ENCODE data around the gene GXYLT2.
A peak's percentile ranks its signal among the peaks of the same experiment; 100 is the strongest.
"Not testable (repeated sequence)": the region's sequence is repeated elsewhere in the genome, so short reads cannot be mapped to it uniquely, and the experiment has no call there.

The GXYLT2 gene

GRCh38 chr3:72973786-72974185 is 85.9 kb downstream of the GXYLT2 start:
- no peak for DNase-seq (ENCODE audit: low read depth)

- no peak for DNase-seq (ENCODE audit: low read depth)
Observed at GRCh38 chr3:72974956-72975355, 87.1 kb downstream of the GXYLT2 start.

DNA sequence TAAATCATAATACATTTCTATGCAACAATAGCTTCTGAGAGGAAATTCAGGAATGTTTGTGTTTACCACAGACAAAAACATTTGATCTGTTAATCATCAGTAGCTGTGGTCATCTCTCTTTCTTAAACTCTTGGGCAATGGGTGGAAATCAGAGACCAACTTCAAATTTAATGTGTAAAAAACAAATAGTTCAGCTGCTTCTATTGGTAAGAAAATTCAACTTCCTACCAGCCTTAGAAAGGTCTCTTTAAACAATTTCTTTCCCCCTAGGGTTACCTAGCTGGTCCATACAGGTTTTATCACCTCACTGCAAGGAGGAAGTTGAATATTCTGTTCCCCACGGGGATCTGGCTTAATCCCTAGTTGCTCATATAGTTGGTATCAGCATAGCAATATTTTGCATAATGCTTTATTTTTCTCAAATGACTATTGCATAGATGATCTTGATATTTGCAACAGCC is 88.5 kb downstream of the GXYLT2 start:
- no peak for DNase-seq (ENCODE audit: low read depth)

GRCh38 chr3:72977060-72977808 is 89.4 kb downstream of the GXYLT2 start:
- DNase-seq (ENCODE audit: low read depth) = no peak

- DNase-seq (ENCODE audit: low read depth) = no peak
Observed at GRCh38 chr3:72982609-72983366, 94.9 kb downstream of the GXYLT2 start.

- DNase-seq (ENCODE audit: low read depth) = no peak
Observed at GRCh38 chr3:72985576-72985975, 97.7 kb downstream of the GXYLT2 start.

GRCh38 chr3:72990701-72991395 is 103.0 kb downstream of the GXYLT2 start:
- DNase-seq (ENCODE audit: low read depth) = no peak

- no peak for DNase-seq (ENCODE audit: low read depth)
Observed at GRCh38 chr3:72991522-72991921, 103.7 kb downstream of the GXYLT2 start.

DNA sequence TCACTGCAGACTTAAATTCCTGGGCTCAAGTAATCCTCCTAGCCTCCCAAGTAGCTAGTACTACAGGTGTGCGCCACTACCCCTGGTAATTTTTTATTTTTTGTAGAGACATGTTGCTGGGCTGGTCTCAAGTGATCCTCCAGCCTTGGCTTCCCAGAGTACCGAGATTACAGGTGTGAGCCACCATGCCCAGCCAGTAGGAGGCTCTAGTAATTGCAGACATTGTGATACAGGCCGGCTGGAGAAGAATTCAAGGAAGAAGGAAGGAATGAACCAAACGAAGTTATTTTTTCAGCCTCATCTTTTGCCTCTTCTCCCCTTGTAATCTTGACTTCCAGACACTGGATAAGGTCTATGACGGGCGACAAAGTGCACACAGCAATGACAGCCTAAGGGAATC is 105.5 kb downstream of the GXYLT2 start:
- no peak for DNase-seq (ENCODE audit: low read depth)

GRCh38 chr3:72995337-72995736 is 107.5 kb downstream of the GXYLT2 start:
- DNase-seq (ENCODE audit: low read depth) = no peak

DNA sequence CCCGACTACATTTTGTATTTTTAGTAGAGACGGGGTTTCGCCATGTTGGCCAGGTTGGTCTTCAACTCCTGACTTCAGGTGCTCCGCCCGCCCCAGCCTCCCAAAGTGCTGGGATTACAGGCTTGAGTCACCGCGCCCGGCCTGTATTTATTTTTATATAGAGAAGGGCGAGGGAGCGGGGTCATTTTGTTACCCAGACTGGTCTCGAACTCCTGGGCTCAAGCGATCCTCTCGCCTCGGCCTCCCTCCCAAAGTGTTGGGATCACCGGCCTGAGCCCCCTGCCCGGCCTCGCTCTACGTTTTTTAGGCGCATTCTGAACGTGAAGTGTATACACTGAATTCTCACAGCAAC is 108.3 kb downstream of the GXYLT2 start:
- DNase-seq (ENCODE audit: low read depth) = no peak

- DNase-seq (ENCODE audit: low read depth) = peak; percentile 76
Observed at GRCh38 chr3:72996473-72997333, 108.9 kb downstream of the GXYLT2 start, which contains the start of gene PPP4R2. Gene PPP4R2, plus strand, starts transcription at chr3:72996811. Its CDS starts 227 bp downstream, at chr3:72997038.

DNA sequence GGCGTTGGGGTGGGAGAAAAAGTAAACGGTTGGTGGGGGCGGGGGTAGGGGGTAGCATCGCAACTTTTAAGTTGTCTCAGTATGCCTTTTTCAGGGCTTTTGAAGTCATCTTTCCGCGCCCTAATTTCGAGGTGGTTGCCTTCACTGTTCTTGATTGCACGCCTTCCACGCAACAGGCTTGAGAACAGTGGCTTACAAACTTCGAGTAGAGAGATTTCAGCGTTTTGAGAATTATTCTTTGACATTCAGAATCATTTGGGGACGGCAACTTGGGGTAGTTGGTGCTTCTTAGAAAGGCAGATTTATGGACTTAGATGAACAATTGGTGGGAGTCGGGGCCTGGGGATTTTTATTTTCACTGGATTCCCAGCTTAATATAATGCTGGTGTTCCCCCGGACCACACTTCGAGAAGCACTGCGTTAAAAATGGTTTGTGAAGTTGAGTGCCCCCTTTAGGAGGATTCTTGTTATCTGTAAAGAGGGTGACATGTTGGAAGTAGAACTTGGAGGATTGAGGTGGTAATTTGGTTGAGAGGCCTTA is 109.6 kb downstream of the GXYLT2 start:
- peak; percentile 11 for DNase-seq (ENCODE audit: low read depth)

- no peak for DNase-seq (ENCODE audit: low read depth)
Observed at GRCh38 chr3:72998466-72998865, 110.6 kb downstream of the GXYLT2 start.

DNA sequence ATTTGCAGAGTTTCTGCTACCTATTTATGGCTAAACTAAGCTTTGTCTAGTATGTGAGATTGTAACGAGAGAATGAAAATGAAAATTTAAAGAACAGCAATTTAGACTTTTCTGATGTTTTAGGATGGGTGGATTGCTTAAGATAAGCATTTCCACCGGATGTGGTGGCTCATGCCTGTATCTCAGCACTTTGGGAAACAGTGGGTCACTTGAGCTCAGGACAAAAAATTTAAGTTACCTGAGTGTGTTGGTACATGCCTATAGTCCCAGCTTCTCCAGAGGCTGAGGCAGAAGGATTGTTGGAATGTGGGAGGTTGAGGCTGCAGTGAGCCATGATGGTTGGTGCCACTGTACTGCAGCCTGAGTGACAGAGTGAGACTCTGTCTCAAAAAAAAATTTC is 112.1 kb downstream of the GXYLT2 start:
- no peak for DNase-seq (ENCODE audit: low read depth)

- DNase-seq (ENCODE audit: low read depth) = not testable (repeated sequence)
Observed at GRCh38 chr3:73003050-73003449, 115.2 kb downstream of the GXYLT2 start.

DNA sequence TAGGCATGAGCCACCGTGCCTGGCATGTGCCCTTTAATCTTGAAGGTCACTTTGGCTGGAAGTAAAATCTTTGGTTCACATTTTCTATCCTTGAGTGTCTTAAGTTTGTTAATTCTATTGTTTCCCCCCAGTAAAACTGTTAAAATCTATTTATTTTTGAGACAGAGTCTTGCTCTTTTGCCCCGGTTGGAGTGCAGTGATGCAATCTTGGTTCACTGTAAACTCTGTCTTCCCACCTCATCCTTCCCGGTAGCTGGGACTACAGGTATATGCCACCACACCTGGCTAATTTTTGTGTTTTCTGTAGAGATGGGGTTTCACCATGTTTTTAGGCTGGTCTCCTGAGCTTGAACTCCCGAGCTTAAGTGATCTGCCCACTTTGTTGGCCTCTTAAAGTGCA is 116.5 kb downstream of the GXYLT2 start:
- DNase-seq (ENCODE audit: low read depth) = no peak

GRCh38 chr3:73007992-73008712 is 120.3 kb downstream of the GXYLT2 start:
- no peak for DNase-seq (ENCODE audit: low read depth)

DNA sequence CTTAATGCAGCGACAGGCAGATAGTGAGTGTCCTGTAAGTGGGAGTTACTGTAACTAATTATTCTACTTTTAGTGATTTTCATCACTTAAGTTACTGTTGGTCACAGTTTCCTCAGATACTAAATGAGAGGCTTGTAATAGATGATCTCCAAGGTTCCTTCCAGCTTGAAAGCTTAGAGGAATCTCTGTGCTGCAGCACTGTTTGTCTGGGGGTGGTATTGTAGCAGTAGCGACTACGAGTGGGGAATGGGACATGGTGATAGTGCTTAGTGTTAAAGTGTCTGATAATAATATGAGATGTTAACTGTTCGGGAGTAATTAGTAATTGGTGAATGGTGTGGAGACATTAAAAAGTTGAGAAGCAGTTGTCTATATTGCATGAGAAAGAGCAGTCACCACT is 121.2 kb downstream of the GXYLT2 start:
- DNase-seq (ENCODE audit: low read depth) = no peak

GRCh38 chr3:73009750-73010149 is 121.9 kb downstream of the GXYLT2 start:
- no peak for DNase-seq (ENCODE audit: low read depth)

GRCh38 chr3:73010158-73010557 is 122.3 kb downstream of the GXYLT2 start:
- no peak for DNase-seq (ENCODE audit: low read depth)
